ENCODE results near the gene HTR2A. TPM values are rescaled to one million over a fixed set of nuclear protein-coding genes. Genes with fewer than 3 reads are reported as not detected.

The HTR2A gene
- polyA plus RNA-seq, 5 donors, result 0.48 to 1.1 (median 0.80) TPM

GRCh38 chr13:46874006-46874405 is 22.8 kb downstream of the HTR2A start:
- DNase-seq, result peak in 1 of 2 donors; percentile 37

GRCh38 chr13:46871557-46871956 is 25.3 kb downstream of the HTR2A start:
- DNase-seq, result no peak

GRCh38 chr13:46868091-46868490 is 28.8 kb downstream of the HTR2A start:
- DNase-seq, result peak in 1 of 2 donors; percentile 50

- peak; percentile 44 to 56 for DNase-seq
These were observed 30.7 kb downstream of the HTR2A start for GRCh38 chr13:46866150-46866549.

GRCh38 chr13:46864941-46865340 is 31.9 kb downstream of the HTR2A start:
- DNase-seq, result no peak

GRCh38 chr13:46861959-46862358 is 34.9 kb downstream of the HTR2A start:
- DNase-seq, result no peak

- DNase-seq, result no peak
These were observed 36.1 kb downstream of the HTR2A start for GRCh38 chr13:46860722-46861121.

- no peak for DNase-seq
These were observed 38.1 kb downstream of the HTR2A start for GRCh38 chr13:46858776-46859175.

- no peak for DNase-seq
These were observed 38.7 kb downstream of the HTR2A start for GRCh38 chr13:46858163-46858562.

GRCh38 chr13:46855664-46856063 is 41.2 kb downstream of the HTR2A start:
- DNase-seq, result no peak

- no peak for DNase-seq
These were observed 41.7 kb downstream of the HTR2A start for GRCh38 chr13:46855166-46855565.

- DNase-seq, result no peak
These were observed 44.7 kb downstream of the HTR2A start for GRCh38 chr13:46852168-46852567.

GRCh38 chr13:46850214-46850613 is 46.6 kb downstream of the HTR2A start:
- no peak for DNase-seq

- DNase-seq, result no peak
These were observed 50.1 kb downstream of the HTR2A start for GRCh38 chr13:46846726-46847125.

GRCh38 chr13:46845146-46845545 is 51.7 kb downstream of the HTR2A start:
- DNase-seq, result no peak

- DNase-seq, result no peak
These were observed 52.4 kb downstream of the HTR2A start for GRCh38 chr13:46844431-46844830.

GRCh38 chr13:46839399-46839798 is 57.5 kb downstream of the HTR2A start:
- no peak for DNase-seq

- DNase-seq, result no peak
These were observed 62.2 kb downstream of the HTR2A start for GRCh38 chr13:46834657-46835056.

GRCh38 chr13:46831588-46832194 is 65.2 kb downstream of the HTR2A start:
- DNase-seq, result peak; percentile 40 to 56

- DNase-seq, result no peak
These were observed 66.3 kb downstream of the HTR2A start for GRCh38 chr13:46830405-46831005.

GRCh38 chr13:46822551-46822950 is 74.3 kb downstream of the HTR2A start:
- no peak for DNase-seq

- DNase-seq, result no peak
These were observed 78.9 kb downstream of the HTR2A start for GRCh38 chr13:46817838-46818476.

- DNase-seq, result no peak
These were observed 79.8 kb downstream of the HTR2A start for GRCh38 chr13:46817095-46817494.
